MV-4-11 (cell line): ENCODE measurements around the gene IL1RAPL1.
"Not testable (repeated sequence)": the region's sequence is repeated elsewhere in the genome, so short reads cannot be mapped to it uniquely, and the experiment has no call there.

Experiments
- DNase-seq: peaks from one replicate; lab custom pipeline; 2025; lab: John Stamatoyannopoulos, UW

The IL1RAPL1 gene

DNA sequence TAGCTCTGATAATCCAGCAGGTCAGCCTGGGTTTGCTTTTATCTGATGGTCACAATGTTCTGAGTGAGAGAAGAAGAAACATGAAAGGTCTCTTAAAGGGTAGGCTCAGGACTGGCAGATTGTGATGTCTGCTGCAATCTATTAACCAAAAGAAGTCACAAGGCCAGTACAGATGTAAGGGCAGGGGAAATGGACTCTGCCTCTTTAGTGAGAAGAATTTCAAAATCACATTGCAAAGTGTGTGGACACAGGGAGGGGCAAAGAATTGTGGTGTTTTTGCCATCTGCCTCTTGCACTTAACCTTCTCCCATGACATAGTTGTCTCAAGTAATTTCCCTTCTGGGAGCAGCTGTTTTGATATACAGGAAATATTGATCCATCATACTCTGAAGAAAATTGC, 40.9 kb downstream of the IL1RAPL1 start:
- no peak for DNase-seq

DNA sequence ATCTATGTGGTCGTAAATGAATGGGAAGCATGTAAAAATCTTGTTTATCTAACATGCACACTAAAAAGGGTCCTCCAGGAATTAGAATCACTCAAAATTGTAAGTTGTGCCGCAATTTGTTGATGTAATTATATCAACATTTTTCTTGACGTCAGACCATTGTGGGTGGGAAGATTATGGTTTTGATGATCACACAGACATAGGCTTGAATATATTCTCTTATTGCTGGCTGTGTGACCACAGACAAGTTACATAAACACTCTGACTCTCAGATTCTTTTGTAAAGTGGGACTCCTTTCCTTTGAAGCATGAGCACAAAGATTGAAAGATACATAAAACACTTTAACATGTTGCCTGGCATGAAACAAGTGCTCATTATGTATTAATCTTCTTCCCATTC, 51.5 kb downstream of the IL1RAPL1 start:
- no peak for DNase-seq

DNA sequence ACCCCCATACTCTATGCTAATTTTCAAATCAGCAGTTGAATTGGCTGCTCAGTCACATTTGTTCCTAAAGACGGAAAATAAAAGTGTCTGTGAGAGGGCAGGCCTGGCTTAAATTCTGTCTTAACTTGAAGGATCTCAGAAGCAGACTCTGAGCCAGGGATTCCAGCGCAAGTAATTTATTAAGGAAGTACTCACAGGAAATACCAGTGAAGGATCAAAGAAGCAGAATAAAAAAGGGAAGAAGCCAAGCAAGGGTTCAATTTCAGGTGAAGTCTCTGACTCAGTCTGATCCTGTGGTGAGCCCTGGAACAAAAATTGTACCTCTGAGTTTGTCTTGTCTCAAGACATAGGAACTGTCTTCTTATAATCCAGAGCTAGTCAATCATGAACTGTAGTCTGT, 52.2 kb downstream of the IL1RAPL1 start:
- no peak for DNase-seq

DNA sequence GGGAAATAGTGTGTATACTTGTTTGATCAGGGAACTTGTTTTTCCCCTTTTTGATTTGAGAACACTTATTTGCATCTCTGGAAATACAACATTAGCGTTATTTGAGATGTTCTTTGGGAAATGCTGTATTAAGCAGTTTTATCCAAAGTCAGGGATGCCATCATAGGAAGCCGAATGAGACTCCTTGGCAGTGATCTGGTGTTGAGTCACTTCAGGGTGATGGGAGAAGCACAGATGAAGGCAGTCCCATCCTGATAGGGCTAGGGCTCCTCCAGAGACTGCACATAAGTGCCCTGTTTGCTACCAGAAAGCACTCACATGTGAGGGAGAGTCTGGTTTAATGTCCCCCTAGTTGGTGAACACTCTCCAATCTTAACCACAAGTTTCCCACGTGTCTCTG, 62.3 kb downstream of the IL1RAPL1 start:
- DNase-seq = no peak

DNA sequence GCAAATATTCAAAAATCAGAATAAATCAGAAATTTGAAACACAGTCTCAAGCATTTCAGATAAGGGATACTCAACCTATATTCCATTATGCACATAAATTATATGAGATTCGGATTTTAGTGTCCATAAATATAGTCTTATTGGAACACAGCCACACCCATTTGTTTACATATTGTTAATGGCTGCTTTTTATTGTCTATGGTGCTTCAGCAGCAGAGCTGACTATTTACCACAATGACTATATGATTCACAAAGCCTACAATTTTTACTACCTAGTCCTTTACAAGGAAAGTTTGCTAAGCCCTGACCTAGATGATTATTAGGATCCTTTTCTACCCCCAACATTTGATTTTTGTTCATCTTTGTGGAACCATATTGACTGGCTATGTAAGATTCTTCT, 63.9 kb downstream of the IL1RAPL1 start:
- no peak for DNase-seq

GRCh38 chrX:28659269-28659668, 72.0 kb downstream of the IL1RAPL1 start:
- no peak for DNase-seq

DNA sequence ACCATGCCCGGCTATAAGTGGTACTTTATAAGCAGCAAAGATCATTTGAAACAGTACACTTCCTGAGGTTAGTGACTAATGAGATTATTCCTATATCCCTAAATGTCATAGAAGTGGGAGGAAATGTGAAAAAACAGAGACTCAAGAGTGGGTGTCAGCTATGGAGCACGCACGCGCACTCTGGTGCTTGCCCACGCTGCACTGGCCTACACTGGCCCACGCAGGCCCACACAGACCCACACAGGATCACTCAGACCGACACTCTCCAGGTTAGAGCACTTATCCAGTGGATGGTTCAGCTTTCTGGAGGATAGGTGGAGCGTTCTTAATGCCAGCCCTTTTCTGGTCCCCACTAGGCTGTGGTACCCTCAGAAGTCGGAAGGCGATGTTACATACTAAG, 78.5 kb downstream of the IL1RAPL1 start:
- no peak for DNase-seq

GRCh38 chrX:28668303-28668702, 81.1 kb downstream of the IL1RAPL1 start:
- no peak for DNase-seq

GRCh38 chrX:28668957-28669356, 81.7 kb downstream of the IL1RAPL1 start:
- no peak for DNase-seq

- no peak for DNase-seq
Observed at GRCh38 chrX:28670074-28670473, 82.8 kb downstream of the IL1RAPL1 start.

DNA sequence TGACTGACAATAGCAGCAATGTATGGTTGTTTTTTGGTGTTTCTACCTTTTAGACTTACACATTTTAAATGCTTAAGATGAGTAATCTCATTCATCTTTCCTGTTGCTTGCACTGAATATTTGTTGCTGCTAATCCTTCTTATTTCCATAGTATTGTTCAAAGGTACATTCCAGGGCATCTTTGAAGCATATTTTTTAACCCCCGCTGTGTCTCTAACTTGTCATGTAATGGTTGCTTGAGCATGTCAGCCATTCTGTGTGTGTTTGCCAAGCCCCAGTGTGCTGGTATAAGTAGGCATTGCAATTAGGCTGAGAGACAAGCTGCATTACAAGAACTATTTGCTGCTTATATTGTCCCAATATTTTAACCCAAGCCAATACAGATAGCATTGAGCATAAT, 87.9 kb downstream of the IL1RAPL1 start:
- DNase-seq = no peak

GRCh38 chrX:28693101-28693500, 105.9 kb downstream of the IL1RAPL1 start:
- DNase-seq = no peak

- peak; percentile 0 for DNase-seq
Observed at GRCh38 chrX:28697732-28698131, 110.5 kb downstream of the IL1RAPL1 start.

DNA sequence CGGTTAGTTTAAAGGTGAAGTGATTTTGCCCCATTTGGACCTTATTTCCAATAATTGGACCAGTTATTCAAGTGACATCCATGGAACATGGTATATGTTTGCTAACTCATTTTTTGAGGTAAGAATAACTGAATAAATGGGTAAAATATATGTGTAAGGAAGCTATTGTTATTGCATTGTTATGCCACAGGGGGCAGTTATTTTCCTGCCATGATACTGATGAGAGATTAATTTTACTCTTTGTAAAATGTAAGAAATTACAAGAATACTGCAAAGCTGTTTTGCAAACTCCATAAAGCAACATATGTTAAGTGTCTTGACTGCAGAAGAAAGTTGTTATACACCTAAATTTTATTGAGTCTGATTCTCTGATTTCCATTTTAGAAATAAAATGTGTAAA, 114.0 kb downstream of the IL1RAPL1 start:
- DNase-seq = no peak

- no peak for DNase-seq
Observed at GRCh38 chrX:28706964-28707363, 119.7 kb downstream of the IL1RAPL1 start.

- no peak for DNase-seq
Observed at GRCh38 chrX:28709421-28709820, 122.2 kb downstream of the IL1RAPL1 start.

- DNase-seq = no peak
Observed at GRCh38 chrX:28717864-28718263, 130.6 kb downstream of the IL1RAPL1 start.

DNA sequence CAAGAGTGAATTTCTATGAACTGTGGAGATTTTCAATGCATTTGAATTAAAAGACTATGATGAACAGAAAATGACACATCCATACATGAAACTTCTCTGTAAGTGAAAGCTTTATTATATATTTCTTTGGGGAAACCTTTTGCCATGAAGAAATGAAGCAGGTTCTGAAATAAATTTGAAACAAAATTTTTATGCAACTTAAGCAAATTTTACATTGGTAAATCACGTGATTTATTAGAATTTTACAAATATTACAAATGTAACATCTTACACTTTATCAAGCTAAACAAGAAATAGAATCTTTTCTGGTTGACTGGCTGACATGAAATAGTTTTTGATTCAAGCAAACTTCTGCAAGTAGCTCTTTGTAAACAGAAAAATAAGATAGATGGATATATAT, 131.2 kb downstream of the IL1RAPL1 start:
- no peak for DNase-seq

GRCh38 chrX:28719620-28720019, 132.4 kb downstream of the IL1RAPL1 start:
- no peak for DNase-seq

DNA sequence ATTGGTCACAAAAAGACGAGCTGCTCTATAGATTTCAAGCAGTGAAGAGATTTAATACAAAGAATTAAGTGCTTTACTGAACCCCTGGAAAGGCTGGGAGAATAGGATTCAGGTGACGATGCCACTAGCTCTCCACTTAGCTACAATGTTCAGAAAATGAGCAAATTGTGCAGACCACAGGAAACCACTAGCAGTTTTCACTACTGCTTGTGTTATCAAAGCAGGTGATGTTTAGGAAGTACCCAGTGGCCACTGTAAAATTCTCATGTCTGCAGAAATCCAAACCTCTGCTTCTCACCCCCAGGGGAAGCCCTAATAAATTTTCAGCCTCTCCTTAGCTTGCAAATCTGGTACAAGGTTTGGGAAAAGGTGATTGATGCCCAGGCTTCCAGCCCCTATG, 165.1 kb downstream of the IL1RAPL1 start:
- DNase-seq = no peak

- DNase-seq = no peak
Observed at GRCh38 chrX:28756175-28756574, 168.9 kb downstream of the IL1RAPL1 start.

DNA sequence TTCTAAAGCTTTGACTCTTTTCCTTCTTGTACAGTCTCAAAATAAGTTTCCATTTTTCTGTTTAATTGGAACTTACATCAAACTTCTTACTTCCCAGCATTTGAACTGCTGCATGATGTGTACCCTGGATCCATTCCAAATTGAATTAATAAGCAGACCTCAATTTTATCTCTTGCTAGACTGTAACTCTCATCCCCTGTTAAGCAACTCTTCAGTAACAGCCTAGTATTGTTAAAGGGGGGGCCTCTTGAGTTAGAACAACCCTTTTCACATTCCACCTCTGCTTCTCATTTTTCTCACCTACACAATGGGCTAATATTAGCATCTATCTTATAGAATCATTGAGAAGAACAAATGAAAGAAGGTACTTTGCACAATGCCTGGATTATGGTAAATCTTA, 169.4 kb downstream of the IL1RAPL1 start:
- DNase-seq = no peak

GRCh38 chrX:28757290-28757689, 170.0 kb downstream of the IL1RAPL1 start:
- DNase-seq = no peak

DNA sequence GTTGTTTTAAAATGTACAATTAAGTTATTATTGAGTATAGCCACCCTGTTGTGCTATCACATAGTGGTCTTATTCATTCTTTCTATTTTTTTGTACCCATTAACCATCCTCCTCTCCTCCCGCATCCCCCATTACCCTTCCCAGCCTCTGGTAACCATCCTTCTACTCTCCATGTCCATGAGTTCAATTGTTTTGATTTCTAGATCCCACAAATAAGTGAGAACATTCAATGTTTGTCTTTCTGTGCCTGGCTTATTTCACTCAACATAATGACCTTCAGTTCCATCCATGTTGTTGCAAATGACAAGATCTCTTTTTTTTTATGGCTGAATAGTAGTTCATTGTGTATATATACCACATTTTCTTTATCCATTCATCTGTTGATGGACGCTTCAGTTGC, 179.3 kb downstream of the IL1RAPL1 start:
- not testable (repeated sequence) for DNase-seq

DNA sequence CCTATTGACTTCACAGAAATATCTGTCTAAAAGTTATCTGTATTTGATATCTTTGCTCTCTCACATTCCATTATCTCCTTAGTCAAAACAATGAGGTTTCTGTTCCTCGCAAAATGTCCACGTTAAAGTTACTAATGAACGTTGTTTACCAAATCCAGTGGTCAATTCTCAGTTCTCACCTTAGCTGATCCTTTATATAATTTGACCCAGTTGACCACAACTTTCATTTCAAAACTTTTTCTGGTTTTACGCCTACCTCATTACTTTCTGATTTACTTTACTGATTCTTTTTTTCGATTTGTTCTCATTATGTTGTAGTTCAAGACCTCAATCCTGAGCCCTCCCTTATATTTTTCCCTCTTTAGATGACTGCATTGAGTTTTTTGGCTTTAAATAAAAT, 186.6 kb downstream of the IL1RAPL1 start:
- DNase-seq = no peak
